ENCODE results near the gene DNAH8. TPM values are rescaled to one million over a fixed set of nuclear protein-coding genes. Genes with fewer than 3 reads are reported as not detected.

The DNAH8 gene
- total RNA-seq, 6 experiments from 2014 or later, result not detected

DNA sequence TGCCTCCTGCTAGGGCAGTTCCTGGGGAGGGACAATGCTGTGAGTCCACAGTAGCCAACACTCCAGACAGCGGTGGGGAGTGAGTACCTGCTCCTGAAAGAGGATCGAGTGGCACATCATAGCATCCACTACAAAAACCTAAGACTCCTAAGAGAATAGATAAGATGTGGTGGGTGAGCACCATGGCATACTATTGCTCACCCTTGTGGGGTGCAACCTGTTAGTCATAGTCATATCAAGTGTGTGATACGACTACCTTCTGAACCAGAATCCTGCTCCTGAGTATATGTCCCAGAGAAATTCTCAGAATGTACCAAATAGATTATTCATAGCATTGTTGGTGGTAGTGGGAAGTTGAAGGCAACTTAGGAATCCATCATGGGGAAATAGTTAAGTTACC is 270.7 kb downstream of the DNAH8 start:
- Mint-ChIP-seq H3K9me3 (no peaks in the 10 kb centered on the region), H3K36me3 (ENCODE audit: low read depth) (no peaks in the 10 kb centered on the region), H3K27ac (no peak overlapping the region), H3K4me3 (no peak overlapping the region), H3K4me1 (ENCODE audit: low read depth) (no peaks in the 10 kb centered on the region), H3K27me3 (ENCODE audit: insufficient read depth) (no peaks in the 10 kb centered on the region)
- DNase-seq, result no peak
- TF ChIP-seq, protein P1, sequence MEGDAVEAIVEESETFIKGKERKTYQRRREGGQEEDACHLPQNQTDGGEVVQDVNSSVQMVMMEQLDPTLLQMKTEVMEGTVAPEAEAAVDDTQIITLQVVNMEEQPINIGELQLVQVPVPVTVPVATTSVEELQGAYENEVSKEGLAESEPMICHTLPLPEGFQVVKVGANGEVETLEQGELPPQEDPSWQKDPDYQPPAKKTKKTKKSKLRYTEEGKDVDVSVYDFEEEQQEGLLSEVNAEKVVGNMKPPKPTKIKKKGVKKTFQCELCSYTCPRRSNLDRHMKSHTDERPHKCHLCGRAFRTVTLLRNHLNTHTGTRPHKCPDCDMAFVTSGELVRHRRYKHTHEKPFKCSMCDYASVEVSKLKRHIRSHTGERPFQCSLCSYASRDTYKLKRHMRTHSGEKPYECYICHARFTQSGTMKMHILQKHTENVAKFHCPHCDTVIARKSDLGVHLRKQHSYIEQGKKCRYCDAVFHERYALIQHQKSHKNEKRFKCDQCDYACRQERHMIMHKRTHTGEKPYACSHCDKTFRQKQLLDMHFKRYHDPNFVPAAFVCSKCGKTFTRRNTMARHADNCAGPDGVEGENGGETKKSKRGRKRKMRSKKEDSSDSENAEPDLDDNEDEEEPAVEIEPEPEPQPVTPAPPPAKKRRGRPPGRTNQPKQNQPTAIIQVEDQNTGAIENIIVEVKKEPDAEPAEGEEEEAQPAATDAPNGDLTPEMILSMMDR (IDR thresholded peaks at IDR 0.05), result no peak

DNA sequence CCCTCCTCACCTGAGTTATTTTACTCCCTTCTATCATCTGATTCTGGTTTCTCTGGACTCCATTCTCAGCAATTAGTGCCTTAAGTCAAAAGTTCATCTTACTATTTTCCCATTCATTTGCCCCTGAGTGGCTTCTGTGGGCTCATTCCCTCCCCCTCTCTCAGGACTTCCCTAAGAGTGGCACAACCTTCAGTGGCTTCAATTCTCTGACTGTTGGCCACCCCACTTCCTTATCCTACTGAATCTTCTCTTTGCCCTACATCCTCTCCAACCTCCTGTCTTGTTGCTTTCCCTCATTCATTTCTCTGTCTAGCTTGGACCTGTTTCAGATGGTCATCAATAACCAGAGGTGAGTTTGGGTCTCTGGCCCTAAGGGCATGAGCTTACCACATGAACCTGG is 272.4 kb downstream of the DNAH8 start:
- Mint-ChIP-seq H3K4me1 (ENCODE audit: low read depth) (no peaks in the 10 kb centered on the region), H3K36me3 (ENCODE audit: low read depth) (no peaks in the 10 kb centered on the region), H3K27ac (no peak overlapping the region), H3K4me3 (no peak overlapping the region), H3K9me3 (no peaks in the 10 kb centered on the region), H3K27me3 (ENCODE audit: insufficient read depth) (peaks cover 3% of the 10 kb centered on the region; the same call in 1 of the 2 replicates)
- no peak for DNase-seq
- TF ChIP-seq, protein P1 (IDR thresholded peaks at IDR 0.05), result no peak

DNA sequence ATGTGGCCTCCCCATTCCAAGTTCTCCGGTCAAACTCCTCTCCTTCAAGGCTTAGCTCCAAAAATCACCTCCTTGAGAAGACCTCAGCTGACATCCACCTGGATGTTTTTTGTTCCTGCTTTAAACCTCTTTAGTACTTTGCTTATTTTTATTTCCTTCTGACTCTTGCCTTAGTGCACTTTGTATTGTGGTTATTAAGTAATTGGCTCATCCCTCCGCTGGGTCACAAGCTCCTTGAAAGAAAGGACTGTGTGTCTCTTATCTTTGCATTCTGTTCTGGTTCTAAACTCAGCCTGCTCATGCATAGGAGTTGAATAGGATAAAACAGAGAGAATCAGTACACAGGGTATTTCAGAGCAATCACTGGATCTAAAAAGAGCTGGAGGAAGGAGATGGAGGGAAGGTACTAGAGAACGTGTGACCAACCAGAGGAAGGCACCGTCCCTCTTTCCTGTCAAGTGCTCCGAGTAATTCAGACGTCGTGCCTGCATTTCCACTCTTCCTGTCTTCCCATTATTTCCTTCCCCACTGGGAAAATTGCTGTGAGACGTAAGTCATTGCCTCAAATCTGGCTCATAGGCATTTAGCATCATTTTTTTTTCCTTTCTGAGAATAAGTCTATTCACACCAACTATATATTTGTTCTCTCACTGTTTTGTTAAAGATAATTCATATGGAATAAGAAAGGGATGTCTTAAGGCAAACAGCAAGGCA is 273.8 kb downstream of the DNAH8 start:
- H3K36me3 Mint-ChIP-seq (ENCODE audit: low read depth), result no peaks in the 10 kb centered on the region
- no peaks in the 10 kb centered on the region for H3K4me1 Mint-ChIP-seq (ENCODE audit: low read depth)
- H3K27ac Mint-ChIP-seq, result no peak overlapping the region
- H3K27me3 Mint-ChIP-seq (ENCODE audit: insufficient read depth), result peaks cover 3% of the 10 kb centered on the region; the same call in 1 of the 2 replicates
- no peaks in the 10 kb centered on the region for H3K9me3 Mint-ChIP-seq
- DNase-seq, result no peak
- TF ChIP-seq, protein P1 (IDR thresholded peaks at IDR 0.05), result no peak
- no peak overlapping the region for H3K4me3 Mint-ChIP-seq

DNA sequence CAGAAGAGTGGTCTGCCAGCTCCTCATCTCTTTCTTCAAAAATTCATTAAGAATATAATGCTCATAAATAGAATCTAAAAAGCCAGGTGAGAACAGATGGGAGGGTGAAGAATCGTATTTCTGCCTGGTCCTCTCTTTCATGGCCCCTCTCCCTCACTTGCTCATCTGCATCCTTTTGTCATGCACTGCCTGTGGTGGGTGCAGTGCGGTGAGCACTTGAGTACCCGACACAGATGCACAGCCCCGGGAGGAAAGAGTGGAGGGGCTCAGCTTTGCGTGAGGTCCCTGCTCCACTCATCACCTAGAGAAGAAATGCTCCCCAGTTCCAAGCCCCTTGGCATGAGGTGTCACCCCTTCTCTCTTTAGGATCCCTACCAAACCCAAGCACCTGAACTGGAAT is 275.4 kb downstream of the DNAH8 start:
- TF ChIP-seq, protein P1 (IDR thresholded peaks at IDR 0.05), result no peak
- Mint-ChIP-seq H3K36me3 (ENCODE audit: low read depth) (no peaks in the 10 kb centered on the region), H3K4me1 (ENCODE audit: low read depth) (no peaks in the 10 kb centered on the region), H3K4me3 (no peak overlapping the region), H3K27ac (no peak overlapping the region), H3K27me3 (ENCODE audit: insufficient read depth) (peaks cover 3% of the 10 kb centered on the region; the same call in 1 of the 2 replicates), H3K9me3 (no peaks in the 10 kb centered on the region)
- DNase-seq, result no peak

DNA sequence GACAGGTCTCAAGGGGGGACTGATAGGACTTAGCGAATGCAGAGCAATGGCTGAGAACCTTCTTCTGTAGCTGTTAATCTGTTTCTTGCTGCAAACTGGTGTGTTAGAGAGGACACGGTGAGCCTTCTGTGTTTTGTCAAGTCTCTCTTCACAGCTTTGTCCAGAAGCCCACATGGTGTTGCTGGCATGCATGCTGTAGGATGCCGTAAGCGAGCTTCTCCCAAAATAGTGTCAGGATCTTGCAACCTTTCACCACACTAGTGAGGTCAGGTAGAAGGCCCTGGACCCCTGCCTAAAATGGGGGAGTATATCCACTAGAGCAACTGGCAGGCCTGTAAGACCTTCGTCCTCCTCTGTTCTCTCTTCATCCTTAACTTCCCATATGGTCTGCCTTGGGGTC is 281.6 kb downstream of the DNAH8 start:
- Mint-ChIP-seq H3K27me3 (ENCODE audit: insufficient read depth) (peaks cover 2% of the 10 kb centered on the region; the same call in 1 of the 2 replicates), H3K9me3 (no peaks in the 10 kb centered on the region), H3K4me3 (no peak overlapping the region), H3K27ac (no peak overlapping the region), H3K36me3 (ENCODE audit: low read depth) (no peaks in the 10 kb centered on the region), H3K4me1 (ENCODE audit: low read depth) (no peaks in the 10 kb centered on the region)
- DNase-seq, result no peak
- TF ChIP-seq, protein P1 (IDR thresholded peaks at IDR 0.05), result no peak

Data from HFFc6 (cell line).